Mucosa of gallbladder (tissue), 1 donor: ENCODE data around the gene ALK. TPM values are rescaled to one million over a fixed set of nuclear protein-coding genes. Genes with fewer than 3 reads are reported as not detected.

Experiments
- DNase-seq: peaks from one replicate; pipeline ENCODE4 v3.0.0-alpha.2; 2020; ENCODE audit warnings: low spot score
- total RNA-seq: library from RNA; stranded (reverse); gene quantifications from one replicate; pipeline ENCODE4 v1.2.1, GENCODE V29; 2021
- donor health status: DM: no; HTN: no; CAD: no.

ALK gene
- total RNA-seq, 1 donor from 2014 or later: 0.20 TPM

DNA sequence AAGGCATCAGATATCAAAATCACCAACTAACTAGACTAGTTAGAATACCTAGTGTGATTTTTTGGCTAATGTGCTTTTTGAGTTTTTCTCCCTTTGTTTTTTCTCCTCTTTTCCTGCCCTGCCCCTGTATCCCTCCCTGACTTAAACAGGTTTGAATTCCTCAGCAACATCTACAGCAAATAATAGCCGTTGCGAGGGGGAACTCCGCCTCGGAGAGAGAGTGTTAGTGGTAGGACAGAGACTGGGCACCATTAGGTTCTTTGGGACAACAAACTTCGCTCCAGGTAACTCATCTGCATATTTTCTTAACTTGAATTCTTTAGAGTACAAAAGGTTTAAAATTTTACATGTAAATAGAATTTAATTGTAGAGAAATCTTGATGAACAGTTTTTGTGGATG is 761.2 kb downstream of the ALK start:
- DNase-seq: no peak

GRCh38 chr2:29159125-29159524 is 762.3 kb downstream of the ALK start:
- DNase-seq: no peak

GRCh38 chr2:29157131-29157530 is 764.3 kb downstream of the ALK start:
- DNase-seq: no peak

GRCh38 chr2:29155578-29155977 is 765.8 kb downstream of the ALK start:
- DNase-seq: no peak

- no peak for DNase-seq
Observed at GRCh38 chr2:29154610-29155009, 766.8 kb downstream of the ALK start.

DNA sequence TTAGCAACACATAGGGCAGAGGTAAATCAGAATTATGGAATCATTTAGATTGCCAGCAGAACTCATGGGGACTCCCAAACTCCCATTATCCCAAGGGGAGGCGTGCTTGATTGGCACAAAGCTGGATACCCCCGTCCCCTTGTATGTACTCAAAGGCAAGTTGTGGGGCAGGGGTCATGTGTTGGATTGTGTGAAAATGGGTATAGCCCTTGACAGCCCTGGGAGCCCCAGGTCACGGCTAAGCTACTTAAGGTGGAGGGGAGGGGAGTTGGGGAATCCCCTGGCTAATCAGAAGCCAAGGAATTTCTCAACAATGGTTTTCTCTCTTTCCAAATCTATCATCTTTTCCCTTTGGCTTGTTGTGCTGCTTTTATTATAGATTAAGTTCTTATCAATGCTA is 773.4 kb downstream of the ALK start:
- DNase-seq: no peak

DNA sequence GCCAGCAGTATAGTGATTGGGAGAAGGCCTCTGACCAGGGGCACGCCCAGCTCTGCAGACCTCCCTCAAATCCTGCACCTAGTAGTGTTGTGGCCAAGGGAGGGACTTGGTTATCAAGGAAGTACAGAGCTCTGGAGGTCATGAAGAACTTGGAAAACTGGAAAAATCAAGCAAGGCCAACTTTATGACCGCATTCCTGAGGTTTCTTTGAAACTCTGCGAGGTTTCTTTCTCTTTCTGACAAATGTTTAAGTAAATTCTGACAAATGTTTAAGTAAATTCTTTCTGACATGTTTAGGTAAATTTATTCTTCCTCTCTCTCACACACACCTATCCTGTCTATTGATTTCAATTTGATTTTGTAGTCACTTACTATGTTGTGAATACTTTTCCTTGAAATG is 775.2 kb downstream of the ALK start:
- DNase-seq: no peak

DNA sequence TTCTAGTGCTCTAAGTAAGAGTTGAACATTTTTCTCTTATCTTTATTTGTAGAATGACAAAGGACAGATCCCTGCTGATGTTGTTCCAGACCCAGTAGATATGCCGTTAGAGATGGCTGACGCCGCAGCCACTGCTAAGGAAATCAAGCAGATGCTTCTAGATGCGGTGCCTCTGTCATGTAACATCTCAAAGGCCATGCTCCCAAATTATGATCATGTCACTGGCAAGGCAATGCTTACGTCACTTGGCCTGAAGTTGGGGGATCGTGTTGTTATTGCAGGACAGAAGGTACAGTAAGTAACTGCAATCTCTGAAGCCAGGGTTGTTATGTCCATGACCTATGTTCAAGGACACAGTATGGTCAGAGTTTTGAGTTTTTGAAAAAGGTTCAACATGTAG is 777.7 kb downstream of the ALK start:
- no peak for DNase-seq

Other genes with a start within 250 kb of the ALK start
- gene YPEL5, start 225.4 kb upstream of the ALK start, total RNA-seq: 133 TPM